ENCODE results near the gene PCP2. TPM values are rescaled to one million over a fixed set of nuclear protein-coding genes. Genes with fewer than 3 reads are reported as not detected.

The PCP2 gene
- total and polyA plus RNA-seq, 2 of the 8 experiments (the other 6 are each of a cell fraction or from before 2014, with no cell fraction given): not detected

GRCh38 chr19:7654401-7654800 lies 20.9 kb upstream of the PCP2 start (continued):
- TF ChIP-seq CHD7 (IDR thresholded peaks at IDR 0.05; ENCODE audit: insufficient replicate concordance, low read length) (no peak), YY1 (IDR thresholded peaks at IDR 0.05; ENCODE audit: low read depth, low read length) (no peak), TCF12 (IDR thresholded peaks at IDR 0.05; ENCODE audit: low read depth, low read length) (no peak)
